D341Med (cell line): ENCODE results near the gene SERINC5.
"Not testable (repeated sequence)": the region's sequence is repeated elsewhere in the genome, so short reads cannot be mapped to it uniquely, and the experiment has no call there.

Source experiments
- DNase-seq: peaks from one replicate; pipeline ENCODE4 v3.0.0; 2012; ENCODE audit warnings: low spot score

Gene SERINC5

GRCh38 chr5:80227979-80228596 is 27.8 kb downstream of the SERINC5 start:
- DNase-seq: no peak

GRCh38 chr5:80225934-80226326 is 29.9 kb downstream of the SERINC5 start:
- no peak for DNase-seq

- DNase-seq: no peak
Observed at GRCh38 chr5:80225189-80225933, 30.5 kb downstream of the SERINC5 start.

- DNase-seq: no peak
Observed at GRCh38 chr5:80223561-80223960, 32.3 kb downstream of the SERINC5 start.

- no peak for DNase-seq
Observed at GRCh38 chr5:80220245-80220897, 35.5 kb downstream of the SERINC5 start.

GRCh38 chr5:80219391-80219790 is 36.5 kb downstream of the SERINC5 start:
- no peak for DNase-seq

- DNase-seq: no peak
Observed at GRCh38 chr5:80217667-80218066, 38.2 kb downstream of the SERINC5 start.

GRCh38 chr5:80216753-80217596 is 38.9 kb downstream of the SERINC5 start:
- DNase-seq: peak; percentile 38

- no peak for DNase-seq
Observed at GRCh38 chr5:80216096-80216495, 39.8 kb downstream of the SERINC5 start.

- DNase-seq: no peak
Observed at GRCh38 chr5:80215523-80215922, 40.3 kb downstream of the SERINC5 start.

- DNase-seq: no peak
Observed at GRCh38 chr5:80213466-80213865, 42.4 kb downstream of the SERINC5 start.

GRCh38 chr5:80212171-80212667 is 43.6 kb downstream of the SERINC5 start:
- no peak for DNase-seq

GRCh38 chr5:80211327-80211726 is 44.5 kb downstream of the SERINC5 start:
- DNase-seq: no peak

GRCh38 chr5:80210014-80210413 is 45.8 kb downstream of the SERINC5 start:
- DNase-seq: no peak

GRCh38 chr5:80208381-80208780 is 47.5 kb downstream of the SERINC5 start:
- DNase-seq: no peak

GRCh38 chr5:80207832-80208231 is 48.0 kb downstream of the SERINC5 start:
- DNase-seq: no peak

GRCh38 chr5:80206282-80206681 is 49.6 kb downstream of the SERINC5 start:
- no peak for DNase-seq

- DNase-seq: no peak
Observed at GRCh38 chr5:80205846-80206245, 50.0 kb downstream of the SERINC5 start.

- no peak for DNase-seq
Observed at GRCh38 chr5:80204808-80205614, 50.8 kb downstream of the SERINC5 start.

GRCh38 chr5:80201763-80202162 is 54.1 kb downstream of the SERINC5 start:
- DNase-seq: not testable (repeated sequence)

GRCh38 chr5:80198920-80199319 is 56.9 kb downstream of the SERINC5 start:
- DNase-seq: no peak
